GM15510 (cell line): ENCODE results near the gene RGS4.

Experiments used
- POLR2A ChIP-seq: IDR thresholded peaks from 3 replicates; pipeline ENCODE4 v1.6.1; 2011; ENCODE audit warnings: borderline replicate concordance; ENCODE audit not compliant: insufficient read length; ENCODE audit errors: extremely low read depth

The RGS4 gene

GRCh38 chr1:163119707-163120106 is 50.5 kb downstream of the RGS4 start:
- TF ChIP-seq POLR2A: no peak

- no peak for TF ChIP-seq POLR2A
Observed at GRCh38 chr1:163120372-163120771, 51.2 kb downstream of the RGS4 start.

GRCh38 chr1:163124812-163125211 is 55.7 kb downstream of the RGS4 start:
- TF ChIP-seq POLR2A: no peak
